Activated B cell treated with CpG ODN at 0.5 μM for 24 hours (primary cell): ENCODE measurements around the gene AMHR2. TPM values are rescaled to one million over a fixed set of nuclear protein-coding genes. Genes with fewer than 3 reads are reported as not detected.
"Not testable (repeated sequence)": the region's sequence is repeated elsewhere in the genome, so short reads cannot be mapped to it uniquely, and the experiment has no call there.

Experiments
- ATAC-seq: fragments of 200-7000 bp; cut with Tn5 transposase; one replicate; pipeline ENCODE4 v1.10.0; 2021; ENCODE audit warnings: low read depth, mild to moderate bottlenecking, moderate library complexity
- CTCF ChIA-PET: fragments of 350-600 bp; sonication (Branson Sonifier 250); formaldehyde crosslinking; loops from one replicate; lab custom pipeline; 2021; ENCODE audit warnings: antibody characterized with exemption; lab: Charles Lee
- POLR2A ChIA-PET: fragments of 350-600 bp; sonication (Branson Sonifier 250); formaldehyde crosslinking; loops from one replicate; lab custom pipeline; 2021; ENCODE audit warnings: antibody characterized with exemption; lab: Charles Lee
- DNase-seq: peaks from one replicate; pipeline ENCODE4 v3.0.0; 2022
- H3K27ac Mint-ChIP-seq: one replicate; pipeline ENCODE4 v1.8.0; 2020; ENCODE audit warnings: mixed read lengths
- H3K27me3 Mint-ChIP-seq: one replicate; pipeline ENCODE4 v1.8.0; 2021; ENCODE audit warnings: mixed read lengths
- H3K36me3 Mint-ChIP-seq: one replicate; pipeline ENCODE4 v1.8.0; 2021; ENCODE audit warnings: low read depth, mixed read lengths
- H3K4me1 Mint-ChIP-seq: one replicate; pipeline ENCODE4 v1.8.0; 2021; ENCODE audit warnings: mixed read lengths
- H3K4me3 Mint-ChIP-seq: one replicate; pipeline ENCODE4 v1.8.0; 2020; ENCODE audit warnings: mild to moderate bottlenecking, mixed read lengths
- H3K9me3 Mint-ChIP-seq: one replicate; pipeline ENCODE4 v1.8.0; 2020; ENCODE audit warnings: mixed read lengths
- intact Hi-C: fragments of 100-400 bp; cut with micrococcal nuclease; formaldehyde crosslinking; loops from one replicate; pipeline ENCODE4 v1.15.1; 2024
- total RNA-seq: library from RNA; stranded (reverse); gene quantifications from 2 replicates; pipeline ENCODE4 v1.2.3, GENCODE V29; 2022
- TF ChIP-seq, protein P1 (sequence below): fragments of 200-600 bp; IDR thresholded peaks from one replicate; pipeline ENCODE4 v1.8.0; 2022; ENCODE audit warnings: antibody characterized with exemption, mild to moderate bottlenecking

Gene AMHR2
- total RNA-seq, 1 donor from 2014 or later = not detected

DNA sequence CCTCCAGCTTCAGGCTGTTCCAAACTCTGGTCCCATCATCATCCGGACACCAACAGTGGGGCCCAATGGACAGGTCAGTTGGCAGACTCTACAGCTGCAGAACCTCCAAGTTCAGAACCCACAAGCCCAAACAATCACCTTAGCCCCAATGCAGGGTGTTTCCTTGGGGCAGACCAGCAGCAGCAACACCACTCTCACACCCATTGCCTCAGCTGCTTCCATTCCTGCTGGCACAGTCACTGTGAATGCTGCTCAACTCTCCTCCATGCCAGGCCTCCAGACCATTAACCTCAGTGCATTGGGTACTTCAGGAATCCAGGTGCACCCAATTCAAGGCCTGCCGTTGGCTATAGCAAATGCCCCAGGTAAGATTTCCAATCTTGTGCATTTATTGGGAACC is 40.4 kb upstream of the AMHR2 start:
- no peak for ATAC-seq
- Mint-ChIP-seq H3K4me1 (peaks cover 64% of the 10 kb centered on the region), H3K36me3 (peaks cover 58% of the 10 kb centered on the region)

DNA sequence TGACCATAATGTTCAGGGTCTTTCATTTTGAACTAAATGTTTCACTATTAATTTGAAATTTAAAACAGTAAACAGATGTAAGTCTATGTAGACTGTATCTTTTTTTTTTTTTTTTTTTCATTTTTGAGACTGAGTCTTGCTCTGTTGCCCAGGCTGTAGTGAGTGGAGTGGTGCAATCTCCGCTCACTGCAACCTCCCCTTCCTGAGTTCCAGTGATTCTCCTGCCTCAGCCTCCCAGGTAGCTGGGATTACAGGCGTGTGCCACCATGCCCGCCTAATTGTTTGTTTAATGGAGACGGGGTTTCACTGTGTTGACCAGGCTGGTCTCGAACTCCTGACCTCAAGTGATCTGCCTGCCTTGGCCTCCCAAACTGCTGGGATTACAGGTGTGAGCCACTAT is 37.3 kb upstream of the AMHR2 start:
- ATAC-seq, H3K9me3 Mint-ChIP-seq, DNase-seq, H3K27ac Mint-ChIP-seq, H3K27me3 Mint-ChIP-seq, intact Hi-C loops: not testable (repeated sequence)
- POLR2A ChIA-PET = interaction anchor here (0.6 to 0.8 kb wide), 5 partner anchors 31 to 166 kb away, joined by 3 to 6 read pairs (median 3); no protein-coding TSS in a partner anchor
- Mint-ChIP-seq H3K4me1 (peaks cover 80% of the 10 kb centered on the region), H3K36me3 (peaks cover 77% of the 10 kb centered on the region), H3K4me3 (peak overlapping the region; percentile 29)
- CTCF ChIA-PET = interaction anchor here (1.0 to 1.7 kb wide), 2 partner anchors 34 to 35 kb away, joined by 4 to 6 read pairs; no protein-coding TSS in a partner anchor

More for the DNA sequence above, 40.4 kb upstream of the AMHR2 start:
- no peak for DNase-seq
- H3K9me3 Mint-ChIP-seq = no peaks in the 10 kb centered on the region
- POLR2A ChIA-PET = interaction anchor here (0.5 to 6.2 kb wide), 6 partner anchors 12 to 70 kb away, joined by 4 to 38 read pairs (median 6); no protein-coding TSS in a partner anchor
- peak overlapping the region; percentile 88 for H3K4me3 Mint-ChIP-seq
- H3K27me3 Mint-ChIP-seq = no peaks in the 10 kb centered on the region
- intact Hi-C loops = loop anchor here (5.0 kb wide), 1 partner anchor 344 kb away; the partner anchor contains the start of gene CALCOCO1
- CTCF ChIA-PET = interaction anchor here (1.3 to 4.2 kb wide), 3 partner anchors 27 to 31 kb away, joined by 4 to 45 read pairs (median 6); no protein-coding TSS in a partner anchor
- H3K27ac Mint-ChIP-seq = peak overlapping the region; percentile 25
- TF ChIP-seq, protein P1, sequence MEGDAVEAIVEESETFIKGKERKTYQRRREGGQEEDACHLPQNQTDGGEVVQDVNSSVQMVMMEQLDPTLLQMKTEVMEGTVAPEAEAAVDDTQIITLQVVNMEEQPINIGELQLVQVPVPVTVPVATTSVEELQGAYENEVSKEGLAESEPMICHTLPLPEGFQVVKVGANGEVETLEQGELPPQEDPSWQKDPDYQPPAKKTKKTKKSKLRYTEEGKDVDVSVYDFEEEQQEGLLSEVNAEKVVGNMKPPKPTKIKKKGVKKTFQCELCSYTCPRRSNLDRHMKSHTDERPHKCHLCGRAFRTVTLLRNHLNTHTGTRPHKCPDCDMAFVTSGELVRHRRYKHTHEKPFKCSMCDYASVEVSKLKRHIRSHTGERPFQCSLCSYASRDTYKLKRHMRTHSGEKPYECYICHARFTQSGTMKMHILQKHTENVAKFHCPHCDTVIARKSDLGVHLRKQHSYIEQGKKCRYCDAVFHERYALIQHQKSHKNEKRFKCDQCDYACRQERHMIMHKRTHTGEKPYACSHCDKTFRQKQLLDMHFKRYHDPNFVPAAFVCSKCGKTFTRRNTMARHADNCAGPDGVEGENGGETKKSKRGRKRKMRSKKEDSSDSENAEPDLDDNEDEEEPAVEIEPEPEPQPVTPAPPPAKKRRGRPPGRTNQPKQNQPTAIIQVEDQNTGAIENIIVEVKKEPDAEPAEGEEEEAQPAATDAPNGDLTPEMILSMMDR = no peak

DNA sequence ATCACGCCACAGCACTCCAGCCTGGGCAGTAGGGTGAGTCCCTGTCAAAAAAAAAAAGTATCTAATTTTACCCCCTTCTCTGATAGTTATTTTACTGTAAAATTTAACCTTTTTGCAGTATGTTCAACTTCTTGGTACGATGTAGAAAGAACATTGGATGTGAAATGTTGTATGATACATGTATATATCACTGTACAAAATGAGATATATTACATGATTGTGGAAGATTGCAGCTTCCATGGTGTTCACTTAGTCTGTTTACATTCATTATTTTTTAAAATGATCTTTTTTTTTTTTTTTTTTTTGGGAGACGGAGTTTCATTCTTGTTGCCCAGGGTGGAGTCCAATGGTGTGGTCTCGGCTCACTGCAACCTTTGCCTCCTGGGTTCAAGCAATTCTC is 34.7 kb upstream of the AMHR2 start:
- DNase-seq (no peak), ATAC-seq (no peak)
- Mint-ChIP-seq H3K36me3 (peaks cover 60% of the 10 kb centered on the region), H3K9me3 (no peaks in the 10 kb centered on the region), H3K27me3 (no peaks in the 10 kb centered on the region), H3K27ac (no peak overlapping the region), H3K4me1 (peaks cover 60% of the 10 kb centered on the region), H3K4me3 (no peak overlapping the region)
- POLR2A ChIA-PET = interaction anchor here (0.6 to 1.2 kb wide), 5 partner anchors 9 to 362 kb away, joined by 3 to 6 read pairs (median 5); partner anchors contain the start of gene SP1
- intact Hi-C loops = no loop called here
- TF ChIP-seq, protein P1 = no peak
- CTCF ChIA-PET = no interaction called here

DNA sequence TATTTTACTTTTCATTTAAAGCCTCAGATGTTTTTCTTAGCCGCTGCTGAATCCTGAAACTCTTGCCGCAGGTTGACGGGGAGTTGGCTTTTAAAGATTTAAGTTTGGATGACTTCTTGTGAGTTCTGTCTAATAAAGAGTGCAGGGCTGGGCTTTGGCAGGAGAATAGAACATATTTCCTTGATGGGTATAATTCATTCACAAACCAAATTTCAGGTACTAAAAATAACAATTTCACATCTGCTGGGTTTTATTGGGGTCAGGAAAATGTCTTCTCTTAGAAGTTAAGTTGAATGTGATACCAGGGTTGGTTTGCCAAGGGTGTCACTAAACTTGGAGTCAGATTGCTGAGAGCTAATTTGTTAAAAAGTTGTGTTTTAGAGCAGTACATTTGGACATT is 34.0 kb upstream of the AMHR2 start:
- TF ChIP-seq, protein P1 = no peak
- ATAC-seq = no peak
- peaks cover 54% of the 10 kb centered on the region for H3K36me3 Mint-ChIP-seq
- no peaks in the 10 kb centered on the region for H3K9me3 Mint-ChIP-seq
- ChIA-PET POLR2A (interaction anchor here (1.0 kb wide), 1 partner anchor 10 kb away, joined by 3 read pairs; no protein-coding TSS in a partner anchor), CTCF (no interaction called here)
- DNase-seq = no peak
- no peaks in the 10 kb centered on the region for H3K27me3 Mint-ChIP-seq
- H3K4me3 Mint-ChIP-seq = no peak overlapping the region
- peaks cover 54% of the 10 kb centered on the region for H3K4me1 Mint-ChIP-seq
- H3K27ac Mint-ChIP-seq = no peak overlapping the region
- intact Hi-C loops = no loop called here

DNA sequence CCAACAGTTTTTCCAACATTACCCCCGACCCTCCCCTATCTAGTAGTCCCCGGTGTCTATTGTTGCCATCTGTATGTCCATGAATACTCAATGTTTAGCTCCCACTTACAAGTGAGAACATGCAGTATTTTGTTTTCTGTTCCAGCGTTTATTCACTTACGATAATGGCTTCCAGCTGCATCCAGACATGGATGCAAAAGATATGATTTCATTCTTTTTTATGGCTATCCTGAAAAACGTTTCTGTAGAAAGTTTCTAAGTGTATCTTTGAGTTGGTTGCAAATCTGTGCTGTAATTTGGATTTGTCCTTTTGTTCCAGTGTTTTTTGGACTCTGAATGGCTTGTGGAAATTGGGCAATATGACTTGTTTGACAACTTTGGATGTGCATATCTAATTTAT is 31.9 kb upstream of the AMHR2 start:
- POLR2A ChIA-PET = interaction anchor here (0.5 to 1.1 kb wide), 4 partner anchors 12 to 943 kb away, joined by 3 to 9 read pairs (median 5); no protein-coding TSS in a partner anchor
- H3K27me3 Mint-ChIP-seq = no peaks in the 10 kb centered on the region
- peaks cover 53% of the 10 kb centered on the region for H3K36me3 Mint-ChIP-seq
- H3K9me3 Mint-ChIP-seq = no peaks in the 10 kb centered on the region
- TF ChIP-seq, protein P1 = no peak
- CTCF ChIA-PET = no interaction called here
- intact Hi-C loops = no loop called here
- H3K4me3 Mint-ChIP-seq = no peak overlapping the region
- ATAC-seq (no peak), DNase-seq (no peak)
- peaks cover 42% of the 10 kb centered on the region for H3K4me1 Mint-ChIP-seq
- no peak overlapping the region for H3K27ac Mint-ChIP-seq
